Hepatocyte (in vitro differentiated cells): ENCODE measurements around the gene GYPC.

ENCODE experiments used
- EZH2 ChIP-seq: fragments of 200-600 bp; sonication (generic); IDR thresholded peaks from 2 replicates; pipeline ENCODE4 v1.6.1; 2016; ENCODE audit warnings: antibody characterized with exemption, mild to moderate bottlenecking, borderline replicate concordance
- EZH2phosphoT487 ChIP-seq: fragments of 200-600 bp; sonication (generic); IDR thresholded peaks from one replicate; pipeline ENCODE4 v1.6.1; 2018; ENCODE audit warnings: antibody characterized with exemption, mild to moderate bottlenecking, low read depth, moderate library complexity; ENCODE audit not compliant: unreplicated experiment, severe bottlenecking
- TF ChIP-seq, protein P1 (sequence below): fragments of 200-600 bp; sonication (generic); IDR thresholded peaks from 2 replicates; pipeline ENCODE4 v1.5.1; 2016; ENCODE audit warnings: antibody characterized with exemption, mild to moderate bottlenecking; ENCODE audit not compliant: poor library complexity

- TF ChIP-seq, protein P1, sequence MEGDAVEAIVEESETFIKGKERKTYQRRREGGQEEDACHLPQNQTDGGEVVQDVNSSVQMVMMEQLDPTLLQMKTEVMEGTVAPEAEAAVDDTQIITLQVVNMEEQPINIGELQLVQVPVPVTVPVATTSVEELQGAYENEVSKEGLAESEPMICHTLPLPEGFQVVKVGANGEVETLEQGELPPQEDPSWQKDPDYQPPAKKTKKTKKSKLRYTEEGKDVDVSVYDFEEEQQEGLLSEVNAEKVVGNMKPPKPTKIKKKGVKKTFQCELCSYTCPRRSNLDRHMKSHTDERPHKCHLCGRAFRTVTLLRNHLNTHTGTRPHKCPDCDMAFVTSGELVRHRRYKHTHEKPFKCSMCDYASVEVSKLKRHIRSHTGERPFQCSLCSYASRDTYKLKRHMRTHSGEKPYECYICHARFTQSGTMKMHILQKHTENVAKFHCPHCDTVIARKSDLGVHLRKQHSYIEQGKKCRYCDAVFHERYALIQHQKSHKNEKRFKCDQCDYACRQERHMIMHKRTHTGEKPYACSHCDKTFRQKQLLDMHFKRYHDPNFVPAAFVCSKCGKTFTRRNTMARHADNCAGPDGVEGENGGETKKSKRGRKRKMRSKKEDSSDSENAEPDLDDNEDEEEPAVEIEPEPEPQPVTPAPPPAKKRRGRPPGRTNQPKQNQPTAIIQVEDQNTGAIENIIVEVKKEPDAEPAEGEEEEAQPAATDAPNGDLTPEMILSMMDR: no peak
- no peak for TF ChIP-seq EZH2
- TF ChIP-seq EZH2phosphoT487: no peak
These were observed 41.3 kb upstream of the GYPC start for GRCh38 chr2:126614524-126615227.
